GM18507 (cell line): Measurements from ENCODE around the gene C5AR2.
"Not testable (repeated sequence)": the region's sequence is repeated elsewhere in the genome, so short reads cannot be mapped to it uniquely, and the experiment has no call there.

Source experiments
- DNase-seq: peaks from one replicate; pipeline ENCODE4 v3.0.0; 2011; ENCODE audit warnings: low read depth; ENCODE audit not compliant: insufficient read length; ENCODE audit errors: extremely low spot score
- FAIRE-seq: peaks from 2 replicates; lab custom pipeline; 2011; peaks lifted over from hg19 to GRCh38; lab: Jason Lieb, UNC

Gene C5AR2

DNA sequence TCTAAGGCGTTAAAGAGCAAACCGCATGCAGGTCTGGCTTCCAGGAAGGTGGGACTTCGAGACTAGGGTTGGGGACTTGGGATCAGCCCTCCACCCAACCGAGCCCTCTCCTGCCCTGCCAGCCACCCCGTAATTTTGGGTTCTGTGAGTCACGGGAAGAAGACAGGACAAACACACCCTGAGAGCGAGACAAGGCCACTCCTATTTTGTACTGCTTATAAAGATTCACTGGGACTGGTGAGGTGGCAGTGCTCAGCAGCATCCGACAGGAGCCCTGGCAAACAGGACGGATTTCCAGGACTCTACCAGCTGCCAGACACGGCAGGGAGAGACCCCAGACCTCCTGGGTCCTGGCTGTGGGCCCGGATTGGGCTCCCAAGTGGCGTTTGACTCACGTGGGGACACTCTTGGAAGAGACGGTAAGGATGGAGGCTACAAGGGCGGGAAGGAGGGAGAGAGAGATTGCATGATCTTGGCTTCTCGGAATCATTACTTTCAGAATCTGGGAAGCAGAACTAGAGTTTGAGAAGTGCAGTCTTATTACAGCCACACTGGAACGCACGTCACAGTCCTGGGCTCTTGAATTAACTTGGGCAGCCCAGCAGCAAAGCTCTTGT, at the start of gene C5AR2:
Gene C5AR2, plus strand, starts transcription at position 245 of the 617 bp plus-strand sequence. CDS start 8,625 bp downstream, outside the sequence.
- DNase-seq (no peak), FAIRE-seq (no peak)

DNA sequence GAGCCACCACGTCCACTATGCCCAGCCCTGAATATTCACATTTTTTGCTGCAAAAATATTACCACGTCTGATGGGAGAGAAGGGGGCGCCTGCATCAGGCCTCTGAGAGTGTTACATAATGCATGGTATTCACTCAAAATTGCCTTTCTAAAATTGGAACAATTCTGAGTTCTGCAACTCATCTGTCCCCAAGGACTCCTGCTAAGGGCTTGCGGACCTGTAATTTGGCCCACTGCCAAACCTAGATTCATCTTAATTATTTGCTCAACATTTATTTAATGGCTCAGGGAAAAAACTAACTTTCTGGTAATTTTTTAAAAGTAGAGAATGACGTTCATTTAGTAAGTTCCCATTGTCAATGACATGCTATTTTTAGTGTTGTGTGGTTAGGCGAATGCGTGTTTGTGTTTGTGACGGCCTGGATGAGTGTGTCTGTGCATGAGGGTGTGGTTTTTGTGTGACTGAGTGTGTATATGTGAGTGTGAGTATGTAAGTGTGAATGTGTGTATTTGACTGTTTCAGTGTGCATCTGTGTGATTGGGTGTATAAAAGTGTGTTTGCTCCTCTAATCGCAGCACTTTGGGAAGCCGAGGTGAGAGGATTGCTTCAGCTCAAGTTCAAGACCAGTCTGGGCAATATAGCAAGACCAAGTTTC, 48.4 kb upstream of the C5AR2 start:
- FAIRE-seq (no peak), DNase-seq (no peak)

DNA sequence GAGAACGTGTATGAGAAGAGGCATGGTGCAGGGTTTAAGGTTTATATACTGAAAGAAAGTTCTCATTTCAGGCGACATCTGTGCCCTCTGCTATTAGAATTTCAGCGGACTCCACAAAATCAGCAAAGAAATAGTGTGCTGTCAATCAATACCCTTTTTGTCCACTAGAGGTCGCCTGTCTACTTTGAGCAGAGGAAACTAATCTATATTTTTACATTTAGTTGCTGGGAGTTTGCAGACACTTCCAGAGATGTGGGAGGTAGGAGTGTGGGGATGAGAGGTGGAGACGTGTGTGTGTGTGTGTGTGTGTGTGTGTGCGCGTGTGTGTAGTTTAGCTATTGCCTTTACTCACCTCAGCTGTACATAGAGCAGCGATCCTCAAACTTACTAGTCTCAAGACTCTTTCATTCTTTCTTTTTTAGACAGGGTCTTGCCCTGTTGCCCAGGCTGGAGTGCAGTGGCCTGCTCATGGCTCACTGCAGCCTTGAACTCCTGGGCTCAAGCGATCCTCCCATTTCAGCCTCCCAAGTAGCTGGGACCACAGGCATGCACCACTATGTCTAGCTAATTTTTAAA, 47.6 kb upstream of the C5AR2 start:
- FAIRE-seq = peak; percentile 73

DNA sequence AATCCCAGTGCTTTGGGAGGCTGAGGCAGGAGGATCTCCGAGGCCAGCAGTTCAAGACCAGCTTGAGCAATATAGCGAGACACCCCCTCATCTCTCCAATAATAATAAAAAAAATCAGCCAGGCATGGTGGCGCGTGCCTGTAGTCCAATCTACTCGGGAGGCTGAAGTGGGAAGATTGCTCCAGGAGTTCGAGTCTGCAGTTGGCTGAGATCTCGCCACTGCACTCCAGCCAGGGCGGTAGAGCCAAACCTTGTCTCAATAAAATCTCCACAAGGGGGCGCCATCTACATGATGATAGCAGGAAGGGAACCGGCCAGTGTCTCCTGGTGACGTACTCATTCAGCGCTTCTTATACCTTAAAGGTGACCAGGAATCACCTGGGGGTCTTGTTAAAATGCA, 35.9 kb upstream of the C5AR2 start:
- DNase-seq (no peak), FAIRE-seq (peak; percentile 95)

More for the DNA sequence above, 47.6 kb upstream of the C5AR2 start:
- no peak for DNase-seq

DNA sequence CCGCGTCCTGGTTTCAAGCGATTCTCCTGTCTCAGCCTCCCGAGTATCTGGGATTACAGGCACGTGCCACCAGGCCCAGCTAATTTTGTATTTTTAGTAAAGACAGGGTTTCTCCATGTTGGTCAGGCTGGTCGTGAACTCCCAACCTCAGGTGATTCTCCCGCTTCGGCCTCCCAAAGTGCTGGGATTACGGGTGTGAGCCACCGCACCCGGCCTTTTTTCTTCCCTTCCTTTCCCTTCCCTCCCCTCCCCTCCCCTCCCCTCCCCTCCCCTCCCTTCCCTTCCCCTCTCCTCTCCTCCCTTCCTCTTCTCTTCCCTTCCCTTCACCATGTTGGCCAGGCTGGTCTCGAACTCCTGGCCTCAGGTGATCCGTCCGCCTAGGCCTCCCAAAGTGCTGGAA, 31.1 kb upstream of the C5AR2 start:
- FAIRE-seq = not testable (repeated sequence)

DNA sequence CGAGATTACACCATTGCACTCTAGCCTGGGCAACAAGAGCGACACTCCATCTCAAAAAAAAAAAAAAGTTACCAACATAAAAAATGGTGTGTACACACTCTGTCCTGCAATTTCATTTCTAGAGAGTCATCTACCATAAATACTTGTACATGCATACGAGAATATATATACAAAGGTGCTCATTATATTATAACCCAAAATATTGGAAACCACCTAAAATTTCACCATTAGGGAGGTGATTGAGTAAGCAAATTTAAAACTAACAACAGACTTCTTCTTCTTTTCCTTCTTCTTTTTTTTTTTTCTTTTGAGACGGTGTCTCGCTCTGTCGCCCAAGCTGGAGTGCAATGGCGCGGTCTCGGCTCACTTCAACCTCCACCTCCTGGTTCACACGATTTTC, 29.7 kb upstream of the C5AR2 start:
- no peak for DNase-seq
- FAIRE-seq = peak; percentile 12

More for the DNA sequence above, 31.1 kb upstream of the C5AR2 start:
- not testable (repeated sequence) for DNase-seq

DNA sequence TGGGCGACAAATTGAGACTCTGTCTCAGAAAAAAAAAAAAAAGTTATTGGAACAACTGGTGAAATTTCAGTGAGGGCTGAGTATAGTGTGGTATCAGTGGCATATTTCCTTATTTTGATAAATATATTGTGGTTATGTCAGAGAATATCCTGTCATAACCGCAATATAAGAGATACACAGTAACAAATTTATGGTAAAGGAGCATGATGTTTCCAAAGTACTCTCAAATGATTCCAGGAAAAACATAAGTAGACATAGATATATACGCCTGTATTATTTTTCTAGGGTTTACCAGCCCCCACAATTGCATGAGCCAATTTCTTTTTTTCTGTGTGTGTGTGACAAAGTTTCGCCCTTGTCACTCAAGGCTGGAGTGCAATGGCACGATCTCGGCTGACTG, 28.0 kb upstream of the C5AR2 start:
- DNase-seq (no peak), FAIRE-seq (no peak)

DNA sequence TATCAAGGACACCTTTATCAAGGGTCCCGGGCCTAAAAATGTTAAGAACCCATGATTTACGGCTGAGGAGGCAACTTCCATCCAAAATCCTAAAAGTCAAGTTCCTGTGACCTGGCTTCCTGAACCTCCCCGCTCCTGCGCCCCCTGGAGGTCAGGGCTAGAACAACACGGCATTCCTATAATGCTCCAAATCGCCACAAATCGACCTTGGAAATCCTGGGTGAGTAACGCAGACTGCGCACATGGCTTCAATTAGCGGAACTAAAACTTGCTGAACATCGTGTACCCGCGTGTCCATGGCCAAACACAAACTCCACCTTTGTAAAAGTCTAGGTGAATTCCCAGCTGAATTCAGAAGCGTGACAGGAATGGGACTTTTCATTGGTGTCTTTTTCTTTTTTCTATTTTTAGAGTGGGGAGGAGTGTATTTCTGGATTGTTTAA, 26.6 kb upstream of the C5AR2 start:
- DNase-seq = no peak
- peak; percentile 71 for FAIRE-seq

DNA sequence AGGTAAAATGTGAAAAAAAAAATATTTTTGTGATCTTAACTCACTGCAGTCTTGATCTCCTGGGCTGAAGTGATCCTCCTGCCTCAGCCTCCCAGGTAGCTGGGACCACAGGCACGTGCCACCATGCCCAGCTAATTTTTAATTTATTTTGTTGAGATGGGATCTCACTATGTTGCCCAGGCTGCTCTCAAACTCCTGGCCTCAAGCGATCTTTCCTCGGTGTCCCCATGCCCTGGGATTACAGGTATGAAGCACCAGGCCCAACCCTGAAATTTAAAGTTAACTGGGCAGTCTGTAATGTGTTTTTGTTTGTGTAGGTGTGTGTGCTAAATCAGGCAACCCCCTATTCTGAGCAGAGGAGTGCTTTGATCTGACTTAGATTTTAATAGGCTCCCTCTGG, 25.7 kb upstream of the C5AR2 start:
- DNase-seq (no peak), FAIRE-seq (no peak)

DNA sequence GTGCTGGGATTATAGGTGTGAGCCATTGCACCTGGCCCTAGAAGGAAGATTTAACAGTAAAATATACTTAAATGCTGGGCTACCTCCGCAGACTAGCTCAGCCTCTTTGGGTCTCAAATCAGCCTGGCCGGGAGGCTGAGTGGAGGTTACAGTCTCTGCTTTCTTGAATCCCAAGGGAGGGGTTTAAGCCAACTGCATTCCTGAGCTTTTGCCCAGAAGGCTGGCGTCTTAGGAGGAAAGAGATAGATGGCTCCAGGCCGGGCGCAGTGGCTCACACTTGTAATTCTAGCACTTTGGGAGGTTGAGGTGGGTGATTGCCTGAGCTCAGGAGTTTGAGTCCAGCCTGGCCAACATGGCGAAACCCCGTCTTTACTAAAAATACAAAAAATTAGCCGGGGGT, 22.9 kb upstream of the C5AR2 start:
- no peak for DNase-seq
- no peak for FAIRE-seq

DNA sequence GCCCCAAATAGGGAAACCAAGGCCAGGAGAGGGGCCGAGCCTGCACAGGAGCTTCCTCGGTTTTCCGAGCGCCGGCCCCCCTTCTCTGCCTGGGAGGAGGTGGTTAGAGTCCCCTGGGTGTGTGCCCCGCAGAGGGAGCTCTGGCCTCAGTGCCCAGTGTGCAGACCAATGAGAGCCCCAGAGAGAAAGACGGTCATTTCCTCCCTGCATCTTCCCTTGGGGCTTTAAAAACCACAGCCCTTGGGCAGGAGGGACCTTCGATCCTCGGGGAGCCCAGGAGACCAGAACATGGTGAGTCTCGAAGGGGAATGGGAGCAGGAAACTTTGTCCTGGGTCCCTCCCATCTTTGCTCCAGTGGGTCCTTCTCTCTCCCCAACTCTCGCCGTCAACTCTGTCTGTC, 22.4 kb upstream of the C5AR2 start, which contains the start of gene C5AR1:
Gene C5AR1, plus strand, starts transcription at position 254 of the 400 bp plus-strand sequence. Its CDS starts 35 bp downstream, at position 289.
- FAIRE-seq (no peak), DNase-seq (no peak)

DNA sequence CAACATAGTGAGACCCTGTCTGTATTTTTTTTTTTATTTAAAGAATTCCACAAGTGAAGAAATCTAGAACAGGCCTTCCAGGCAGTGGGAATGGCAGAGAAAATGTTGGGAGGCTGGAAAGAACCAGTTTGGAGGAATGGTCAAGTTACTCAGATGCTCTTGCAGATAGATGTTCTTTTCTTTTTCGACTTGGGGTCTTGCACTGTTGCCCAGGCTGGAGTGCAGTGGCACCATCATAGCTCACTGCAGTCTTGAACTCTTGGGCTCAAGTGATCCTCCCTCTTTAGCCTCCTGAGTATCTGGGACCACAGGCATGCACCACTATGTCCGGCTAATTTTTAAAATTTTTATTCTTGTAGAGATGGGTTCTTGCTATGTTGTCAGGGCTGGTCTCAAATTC, 21.7 kb upstream of the C5AR2 start:
- DNase-seq (no peak), FAIRE-seq (no peak)

DNA sequence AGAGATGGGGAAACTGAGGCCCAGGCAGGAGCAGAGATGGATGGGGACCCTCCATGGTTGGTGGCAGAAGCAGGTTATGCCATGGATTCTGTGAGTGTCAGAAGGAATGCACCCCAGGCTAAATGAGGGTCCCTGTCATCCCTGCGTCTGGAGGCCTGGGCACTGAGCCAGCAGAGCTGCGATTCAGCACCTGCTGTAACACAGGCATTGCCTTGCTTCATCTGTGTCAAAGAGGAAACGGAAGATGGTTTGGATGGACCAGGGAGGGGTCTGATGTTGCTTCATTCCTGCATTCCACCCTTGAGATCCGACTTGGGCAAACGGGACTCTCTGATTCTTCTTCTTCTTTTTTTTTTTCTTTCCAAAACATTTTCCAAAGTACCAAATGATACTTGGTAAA, 21.2 kb upstream of the C5AR2 start:
- no peak for DNase-seq
- FAIRE-seq = no peak

DNA sequence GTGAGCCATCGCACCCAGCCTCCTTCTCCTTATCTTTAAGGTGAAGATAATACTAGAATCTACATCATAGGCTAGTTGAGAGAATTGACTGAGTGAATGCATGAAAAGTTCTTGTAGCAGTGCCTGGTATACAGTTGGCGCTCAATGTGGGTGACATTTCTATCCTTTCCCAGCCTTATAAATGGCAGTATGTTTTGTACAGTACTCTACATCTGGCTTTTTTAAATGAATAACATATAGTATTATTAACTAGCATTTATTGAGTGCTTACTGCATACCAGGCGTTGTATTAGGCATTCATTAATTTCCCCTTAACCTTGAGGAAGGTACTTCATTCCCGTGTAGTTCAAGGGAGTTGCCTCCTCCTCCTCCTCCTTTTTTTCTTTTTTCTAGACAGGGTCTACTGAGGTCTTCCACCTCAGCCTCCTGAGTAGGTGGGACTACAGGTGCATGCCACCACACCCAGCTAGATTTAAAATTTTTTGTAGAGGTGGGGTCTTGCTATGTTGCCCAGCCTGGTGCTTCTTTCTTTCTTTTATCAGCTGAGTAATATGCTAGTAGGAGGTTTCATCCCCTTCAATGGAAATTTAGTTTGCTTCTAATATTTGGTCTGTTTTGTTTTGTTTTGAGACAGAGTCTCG, 19.5 kb upstream of the C5AR2 start:
- FAIRE-seq (no peak), DNase-seq (no peak)

DNA sequence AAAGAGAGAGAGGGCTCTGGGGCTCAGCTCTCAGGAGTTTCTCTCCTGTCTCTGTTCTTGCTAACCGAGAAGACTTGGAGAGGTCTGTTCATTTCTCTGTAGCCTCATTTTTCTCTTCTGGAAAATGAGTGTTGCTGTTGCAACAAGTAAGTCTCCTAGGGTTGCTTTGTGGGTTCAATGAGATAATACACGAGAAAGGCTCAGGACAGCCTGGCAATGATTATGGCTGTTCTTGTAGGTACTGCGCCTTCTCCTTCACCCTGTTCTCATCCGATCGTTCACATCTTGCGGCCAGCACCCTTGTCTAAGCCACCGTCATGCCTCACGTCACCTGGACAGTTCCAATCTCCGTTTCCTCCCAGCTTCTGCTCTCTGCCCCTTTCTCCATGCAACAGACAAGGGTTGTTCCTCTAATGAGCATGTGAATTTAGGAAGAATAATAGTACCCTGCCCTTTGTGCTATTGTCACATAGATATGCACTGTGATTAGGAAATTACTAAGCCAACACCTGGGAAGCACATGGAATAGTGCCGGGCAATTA, 18.1 kb upstream of the C5AR2 start:
- DNase-seq (no peak), FAIRE-seq (no peak)

DNA sequence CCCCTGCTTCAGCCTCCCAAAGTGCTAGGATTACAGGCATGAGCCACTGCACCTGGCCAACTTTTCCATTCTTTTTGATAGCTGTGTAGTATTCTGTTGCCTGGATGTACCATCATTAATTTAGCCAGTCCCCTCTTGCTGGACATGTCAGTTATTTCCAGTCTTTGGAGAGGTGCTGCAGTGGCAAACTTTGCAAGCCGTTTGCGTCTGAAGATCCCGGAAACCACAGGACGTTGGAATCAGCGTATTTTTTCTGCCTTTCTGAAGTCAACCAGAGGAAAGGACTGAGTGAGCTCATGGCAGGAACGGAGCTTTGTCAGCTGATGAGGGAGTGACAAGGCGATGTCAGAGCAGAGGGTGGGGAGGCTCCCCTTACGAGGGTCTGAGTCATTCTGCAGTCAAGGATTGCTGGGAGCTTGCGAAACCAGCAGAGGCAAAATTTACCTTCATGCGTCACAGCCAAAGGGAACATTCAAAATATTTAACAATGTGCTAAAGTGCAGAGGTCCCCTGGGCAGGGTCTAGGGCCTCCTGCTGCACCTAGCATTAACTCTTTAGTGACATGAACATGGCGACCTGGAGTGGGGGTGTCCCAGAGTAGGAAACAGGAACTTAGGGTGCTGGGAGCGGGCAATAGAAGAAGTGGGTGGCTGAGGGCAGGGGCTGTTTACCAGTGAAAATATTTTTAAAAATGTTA, 16.7 kb upstream of the C5AR2 start:
- no peak for DNase-seq
- no peak for FAIRE-seq

DNA sequence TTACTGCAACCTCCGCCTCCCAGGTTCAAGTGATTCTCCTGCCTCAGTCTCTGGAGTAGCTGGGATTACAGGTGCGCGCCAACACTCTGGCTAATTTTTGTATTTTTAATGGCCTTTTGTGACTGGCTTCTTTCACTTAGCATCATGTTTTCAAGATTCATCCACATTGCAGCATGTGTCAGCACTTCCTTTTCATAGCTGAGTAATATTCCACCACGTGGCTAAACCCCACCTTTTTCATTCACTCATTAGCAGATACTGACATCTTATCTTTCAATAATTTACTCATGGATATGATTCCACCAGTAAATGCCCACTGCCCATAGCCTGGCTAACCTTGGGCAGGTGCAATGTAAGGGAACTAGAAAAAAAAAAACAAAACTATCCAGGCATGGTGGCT, 15.5 kb upstream of the C5AR2 start:
- FAIRE-seq = no peak
- no peak for DNase-seq

DNA sequence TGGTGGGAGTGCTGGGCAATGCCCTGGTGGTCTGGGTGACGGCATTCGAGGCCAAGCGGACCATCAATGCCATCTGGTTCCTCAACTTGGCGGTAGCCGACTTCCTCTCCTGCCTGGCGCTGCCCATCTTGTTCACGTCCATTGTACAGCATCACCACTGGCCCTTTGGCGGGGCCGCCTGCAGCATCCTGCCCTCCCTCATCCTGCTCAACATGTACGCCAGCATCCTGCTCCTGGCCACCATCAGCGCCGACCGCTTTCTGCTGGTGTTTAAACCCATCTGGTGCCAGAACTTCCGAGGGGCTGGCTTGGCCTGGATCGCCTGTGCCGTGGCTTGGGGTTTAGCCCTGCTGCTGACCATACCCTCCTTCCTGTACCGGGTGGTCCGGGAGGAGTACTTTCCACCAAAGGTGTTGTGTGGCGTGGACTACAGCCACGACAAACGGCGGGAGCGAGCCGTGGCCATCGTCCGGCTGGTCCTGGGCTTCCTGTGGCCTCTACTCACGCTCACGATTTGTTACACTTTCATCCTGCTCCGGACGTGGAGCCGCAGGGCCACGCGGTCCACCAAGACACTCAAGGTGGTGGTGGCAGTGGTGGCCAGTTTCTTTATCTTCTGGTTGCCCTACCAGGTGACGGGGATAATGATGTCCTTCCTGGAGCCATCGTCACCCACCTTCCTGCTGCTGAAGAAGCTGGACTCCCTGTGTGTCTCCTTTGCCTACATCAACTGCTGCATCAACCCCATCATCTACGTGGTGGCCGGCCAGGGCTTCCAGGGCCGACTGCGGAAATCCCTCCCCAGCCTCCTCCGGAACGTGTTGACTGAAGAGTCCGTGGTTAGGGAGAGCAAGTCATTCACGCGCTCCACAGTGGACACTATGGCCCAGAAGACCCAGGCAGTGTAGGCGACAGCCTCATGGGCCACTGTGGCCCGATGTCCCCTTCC, 11.8 kb upstream of the C5AR2 start:
- no peak for FAIRE-seq
- no peak for DNase-seq

DNA sequence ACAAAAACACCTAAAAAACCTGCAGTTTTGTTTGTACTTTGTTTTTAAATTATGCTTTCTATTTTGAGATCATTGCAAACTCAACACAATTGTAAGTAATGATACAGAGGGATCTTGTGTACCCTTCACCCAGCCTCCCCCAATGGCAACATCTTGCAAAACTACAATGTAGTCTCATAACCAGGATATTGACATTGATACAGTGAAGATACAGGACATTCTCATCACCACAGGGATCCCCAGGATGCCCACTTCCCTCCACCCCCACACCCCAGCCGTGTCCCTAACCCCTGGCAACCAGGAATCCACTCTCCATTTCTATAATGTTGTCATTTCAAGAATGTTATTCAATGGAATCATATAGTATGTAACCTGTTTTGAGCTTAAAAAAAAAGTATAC, 10.3 kb upstream of the C5AR2 start:
- FAIRE-seq (no peak), DNase-seq (no peak)
